22Rv1 (cell line): ENCODE data around the gene MAD1L1.

Experiments used
- H3K27ac ChIP-seq: fragments of 450-650 bp; 2 replicates; pipeline ENCODE4 v1.5.1; 2017
- ZFX ChIP-seq: fragments of 450-650 bp; IDR thresholded peaks from 2 replicates; pipeline ENCODE4 v1.6.1; 2017; ENCODE audit warnings: antibody characterized with exemption, borderline replicate concordance
- TF ChIP-seq, protein P1 (sequence below): fragments of 450-650 bp; IDR thresholded peaks from 2 replicates; pipeline ENCODE4 v1.5.1; 2017; ENCODE audit warnings: mild to moderate bottlenecking

Gene MAD1L1

DNA sequence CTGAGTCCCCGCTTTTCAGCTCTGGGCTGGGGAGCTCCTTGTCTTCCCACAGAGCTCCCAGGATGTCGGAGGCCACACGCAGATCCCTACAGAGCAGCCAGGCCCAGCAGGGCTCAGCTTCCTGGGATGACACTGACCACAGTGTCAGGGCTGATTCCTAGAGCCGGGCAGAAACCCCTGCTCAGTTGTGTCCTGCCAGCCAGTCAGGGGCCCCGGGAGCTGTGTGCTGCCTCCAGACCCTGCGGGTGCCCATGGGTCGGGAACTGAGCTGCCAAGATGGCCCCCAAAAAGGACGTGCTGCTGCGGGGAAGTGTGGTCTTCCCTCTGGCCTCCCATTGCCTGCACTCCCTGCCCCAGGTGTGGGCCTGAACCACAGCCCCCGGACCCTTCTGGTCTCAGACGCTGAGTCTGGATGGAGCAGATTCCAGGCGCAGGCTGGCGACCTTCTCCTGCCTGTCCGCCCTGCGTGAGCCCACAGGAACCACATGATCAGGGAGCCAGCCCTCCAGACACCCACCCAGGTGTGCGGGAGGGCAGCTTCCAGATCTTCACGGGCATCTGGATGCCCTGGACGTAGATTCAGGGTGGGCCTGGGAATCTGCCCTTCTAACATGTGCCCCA, 217.4 kb downstream of the MAD1L1 start:
- H3K27ac ChIP-seq: no peak overlapping the region
- TF ChIP-seq, protein P1, sequence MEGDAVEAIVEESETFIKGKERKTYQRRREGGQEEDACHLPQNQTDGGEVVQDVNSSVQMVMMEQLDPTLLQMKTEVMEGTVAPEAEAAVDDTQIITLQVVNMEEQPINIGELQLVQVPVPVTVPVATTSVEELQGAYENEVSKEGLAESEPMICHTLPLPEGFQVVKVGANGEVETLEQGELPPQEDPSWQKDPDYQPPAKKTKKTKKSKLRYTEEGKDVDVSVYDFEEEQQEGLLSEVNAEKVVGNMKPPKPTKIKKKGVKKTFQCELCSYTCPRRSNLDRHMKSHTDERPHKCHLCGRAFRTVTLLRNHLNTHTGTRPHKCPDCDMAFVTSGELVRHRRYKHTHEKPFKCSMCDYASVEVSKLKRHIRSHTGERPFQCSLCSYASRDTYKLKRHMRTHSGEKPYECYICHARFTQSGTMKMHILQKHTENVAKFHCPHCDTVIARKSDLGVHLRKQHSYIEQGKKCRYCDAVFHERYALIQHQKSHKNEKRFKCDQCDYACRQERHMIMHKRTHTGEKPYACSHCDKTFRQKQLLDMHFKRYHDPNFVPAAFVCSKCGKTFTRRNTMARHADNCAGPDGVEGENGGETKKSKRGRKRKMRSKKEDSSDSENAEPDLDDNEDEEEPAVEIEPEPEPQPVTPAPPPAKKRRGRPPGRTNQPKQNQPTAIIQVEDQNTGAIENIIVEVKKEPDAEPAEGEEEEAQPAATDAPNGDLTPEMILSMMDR: no peak
- TF ChIP-seq ZFX: no peak

DNA sequence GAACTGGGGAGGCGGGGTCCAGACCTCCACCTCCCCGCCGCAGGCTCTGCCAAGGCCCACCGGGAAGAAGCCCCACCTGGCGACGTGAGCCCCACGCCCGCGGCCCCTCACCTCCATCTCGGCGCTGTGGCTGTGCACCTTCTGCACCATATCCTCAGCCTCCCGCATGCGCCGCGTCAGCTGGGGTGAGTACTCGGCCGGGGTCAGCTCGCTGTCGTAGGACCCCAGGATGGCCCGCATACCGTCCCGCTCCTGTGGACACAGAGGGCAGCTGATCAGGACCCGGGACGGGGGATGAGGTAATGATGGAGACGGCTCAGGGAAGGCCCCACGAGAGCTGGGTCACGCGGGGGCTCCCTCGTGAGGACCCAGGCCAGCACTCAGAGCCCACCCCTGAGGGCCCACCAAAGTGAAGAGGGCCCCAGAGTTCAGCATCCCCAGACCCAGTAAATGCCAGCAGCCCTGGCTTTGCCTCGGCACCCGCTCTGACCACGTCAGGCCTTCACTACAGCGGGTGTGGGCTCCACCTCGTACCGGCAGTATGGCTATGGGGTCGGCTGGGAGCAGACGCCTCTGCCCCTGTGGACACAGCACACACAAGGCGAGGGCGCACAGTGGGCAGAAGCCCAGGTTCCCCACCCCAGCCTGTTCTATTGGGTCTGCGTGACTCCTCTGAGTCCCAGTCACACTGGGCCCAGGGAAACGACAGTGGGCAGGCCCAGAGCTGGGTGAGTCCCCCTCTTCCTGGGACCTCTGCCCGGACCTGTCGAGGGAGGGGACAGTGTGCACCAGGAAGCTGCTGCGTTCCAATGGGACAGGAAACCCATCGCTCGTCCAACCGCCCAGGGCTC, 218.1 kb downstream of the MAD1L1 start:
- TF ChIP-seq, protein P1: no peak
- TF ChIP-seq ZFX: no peak
- H3K27ac ChIP-seq: no peak overlapping the region

DNA sequence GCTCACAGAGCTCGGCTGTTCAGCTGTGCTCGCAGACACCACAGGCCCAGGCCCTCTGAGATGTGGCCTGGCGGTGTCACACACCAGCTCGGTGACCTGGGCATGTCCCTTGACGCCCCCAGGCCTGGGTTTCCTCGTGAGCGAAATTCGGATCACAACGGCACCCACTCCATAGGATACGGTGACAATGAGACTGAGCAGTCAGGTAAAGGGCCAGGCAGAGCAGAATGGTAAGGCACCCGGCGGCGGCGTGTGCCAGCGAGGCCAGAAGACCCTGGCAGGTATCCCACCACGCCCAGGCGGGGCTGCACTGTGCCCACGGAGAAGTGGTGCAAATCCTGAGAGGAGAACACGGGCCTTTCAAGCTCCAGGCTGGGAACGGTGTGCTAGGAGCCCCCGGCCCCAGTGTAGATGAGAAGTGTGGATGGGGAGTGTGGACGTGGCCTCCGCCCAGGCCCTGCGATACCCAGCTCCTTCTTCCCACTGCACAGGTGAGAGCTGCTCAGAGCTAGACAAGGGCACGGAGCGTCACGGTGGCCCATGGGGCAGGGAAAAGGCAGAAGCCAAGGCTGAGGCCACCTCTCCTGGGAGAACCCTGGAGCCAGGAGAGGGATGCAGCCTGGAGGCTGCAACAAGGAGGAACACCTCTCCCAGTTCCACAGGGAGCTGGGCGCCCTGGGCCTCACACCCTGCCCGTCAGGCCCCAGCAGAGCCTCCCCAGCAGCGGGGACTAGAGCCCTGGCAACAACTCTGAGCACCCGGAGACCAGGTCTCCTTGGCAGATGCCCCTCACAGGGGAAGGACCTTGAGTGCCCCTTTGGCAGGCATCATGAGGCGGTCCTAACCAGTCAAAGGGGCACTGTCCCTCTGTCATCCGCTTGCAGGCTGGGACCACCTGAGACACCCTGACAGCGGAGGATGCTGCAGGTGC, 219.1 kb downstream of the MAD1L1 start:
- no peak for TF ChIP-seq ZFX
- TF ChIP-seq, protein P1: no peak
- no peak overlapping the region for H3K27ac ChIP-seq

DNA sequence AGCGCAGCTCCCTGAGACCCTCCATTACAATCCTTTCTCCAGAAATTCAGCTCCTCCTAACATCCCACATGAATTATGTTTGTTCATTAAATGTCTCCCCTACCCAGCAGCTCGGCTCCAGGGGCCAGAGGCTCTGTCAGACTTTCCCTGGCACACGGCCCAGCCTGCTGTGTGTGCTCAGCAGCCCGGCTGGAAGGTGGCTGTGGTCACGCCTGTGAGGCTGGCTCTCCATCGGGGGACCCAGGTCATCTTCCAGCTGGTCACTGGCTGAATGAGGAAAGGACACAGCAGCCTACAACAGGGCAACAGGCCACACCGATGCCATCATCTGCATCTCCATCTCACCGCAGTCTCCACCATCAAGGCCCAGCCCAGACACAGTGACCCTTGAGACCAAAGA, 219.8 kb downstream of the MAD1L1 start:
- no peak overlapping the region for H3K27ac ChIP-seq
- TF ChIP-seq ZFX: no peak
- TF ChIP-seq, protein P1: no peak

DNA sequence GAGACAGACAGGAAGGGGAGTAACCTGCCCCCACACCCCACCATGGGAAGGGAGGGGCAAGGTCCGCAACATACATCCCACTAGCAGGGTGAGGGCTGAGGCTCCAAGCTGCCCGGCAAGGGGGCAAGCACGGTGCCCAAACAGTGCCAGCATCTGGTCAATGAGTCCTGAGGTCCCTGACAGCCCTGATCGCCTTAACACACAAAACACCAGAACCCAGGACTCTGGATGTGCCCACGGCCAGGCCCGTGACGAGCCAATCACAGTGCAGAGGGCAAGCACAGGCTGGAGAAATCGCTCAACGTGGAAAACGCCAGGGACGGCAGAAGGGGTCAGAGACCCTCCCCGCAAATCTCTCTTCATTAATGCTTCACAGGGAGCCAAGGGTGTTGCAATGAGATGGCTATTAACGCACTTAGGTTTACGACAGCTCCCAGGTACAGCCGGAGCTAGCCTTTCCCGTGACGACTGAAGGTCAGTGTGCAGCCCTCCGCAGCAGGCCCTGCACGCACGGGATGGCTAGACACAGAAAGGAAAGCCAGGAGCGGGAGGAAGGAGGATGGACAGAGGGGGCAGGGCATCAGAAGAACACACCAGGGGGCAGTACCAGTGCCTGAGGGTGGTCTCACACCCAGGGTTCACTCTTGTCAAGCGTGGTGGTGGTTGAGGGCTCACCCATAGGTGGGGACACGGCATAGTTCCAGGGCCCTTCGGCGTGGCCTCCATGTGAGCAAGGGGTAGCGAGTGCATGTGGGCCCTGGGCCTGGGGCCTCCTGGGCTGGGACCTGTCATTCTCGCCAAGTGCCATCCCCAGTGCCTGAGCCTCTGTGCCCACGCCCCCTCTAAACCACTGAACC, 220.5 kb downstream of the MAD1L1 start:
- H3K27ac ChIP-seq: no peak overlapping the region
- no peak for TF ChIP-seq ZFX
- TF ChIP-seq, protein P1: no peak

DNA sequence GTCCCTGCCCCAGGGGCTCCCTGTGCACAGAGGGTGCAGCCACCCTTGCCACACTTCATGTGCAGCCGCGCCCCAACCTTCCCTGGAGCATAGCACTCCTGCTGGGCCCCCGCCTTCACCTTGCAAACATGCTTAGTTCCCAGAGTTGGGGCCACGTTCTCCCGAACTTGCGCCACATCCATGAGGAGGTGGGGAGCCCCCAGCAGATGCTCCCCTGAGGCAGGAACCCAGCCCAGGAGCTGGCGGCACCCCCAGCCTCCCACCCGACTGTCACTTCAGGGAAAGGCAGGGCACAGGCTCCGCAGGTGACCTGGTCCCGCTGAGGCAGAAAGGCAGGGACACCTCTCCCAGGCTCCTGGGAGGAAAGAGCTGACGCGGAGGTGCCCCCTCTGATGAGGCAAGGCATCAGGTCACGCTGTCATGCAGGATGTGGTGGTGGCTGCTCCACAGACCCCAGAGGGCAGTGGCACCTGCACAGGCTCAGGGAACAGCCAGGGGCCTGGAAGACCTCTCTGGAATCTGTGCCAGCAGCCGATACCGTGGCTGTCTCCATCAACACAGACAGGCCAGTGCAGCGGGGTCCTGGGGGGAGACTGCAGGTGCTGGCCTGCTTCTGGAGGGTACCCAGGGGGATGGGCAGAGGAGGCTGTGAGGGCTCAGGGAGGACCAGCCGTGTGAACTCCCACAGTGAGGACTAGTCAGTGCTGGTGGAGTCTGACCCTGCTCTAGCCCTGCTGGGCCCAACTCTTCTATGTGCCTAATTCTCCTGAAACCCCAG, 221.3 kb downstream of the MAD1L1 start:
- no peak overlapping the region for H3K27ac ChIP-seq
- no peak for TF ChIP-seq ZFX
- TF ChIP-seq, protein P1: no peak
